Tibial nerve (tissue), 4 donors: ENCODE data around the gene TXLNA. TPM values are rescaled to one million over a fixed set of nuclear protein-coding genes. Genes with fewer than 3 reads are reported as not detected.

Experiments used
- DNase-seq, 2 donors: peaks; one replicate each; pipeline ENCODE4 v3.0.0-alpha.2; 2019; ENCODE audit warnings: low spot score in 2 of 2
- H3K27ac ChIP-seq, 4 donors: fragments of 200-600 bp; sonication (generic) in 3 of 4; one replicate each; pipeline ENCODE4 v1.5.1; 2017 to 2019; ENCODE audit warnings: mild to moderate bottlenecking in 1 of 4
- H3K27me3 ChIP-seq, 2 donors: fragments of 200-600 bp; sonication (generic) in 1 of 2; one replicate each; pipeline versions ENCODE4 v1.5.1 to v1.6.0; 2017 to 2019
- H3K36me3 ChIP-seq, 3 donors: fragments of 200-600 bp; sonication (generic); one replicate each; pipeline ENCODE4 v1.5.1; 2018 to 2019
- H3K4me1 ChIP-seq, 4 donors: fragments of 200-600 bp; sonication (generic) in 3 of 4; one replicate each; pipeline ENCODE4 v1.5.1; 2017 to 2019
- H3K4me3 ChIP-seq, 4 donors: fragments of 200-600 bp; sonication (generic) in 3 of 4; one replicate each; pipeline ENCODE4 v1.5.1; 2017 to 2019; ENCODE audit warnings: mild to moderate bottlenecking in 1 of 4, moderate library complexity in 1 of 4
- H3K9me3 ChIP-seq, 4 donors: fragments of 200-600 bp; sonication (generic) in 3 of 4; one replicate each; pipeline ENCODE4 v1.5.1; 2017 to 2019
- CTCF ChIP-seq, 5 experiments: fragments of 200-600 bp in 3 of 5; fragments of 450-650 bp in 2 of 5; sonication (generic) in 3 of 5; IDR thresholded peaks; one replicate each; pipeline ENCODE4 v1.5.1; 2016 to 2019; ENCODE audit warnings: antibody characterized with exemption in 5 of 5, mild to moderate bottlenecking in 3 of 5, moderate library complexity in 2 of 5
- EP300 ChIP-seq, 2 donors: sonication (generic); formaldehyde crosslinking; IDR thresholded peaks; one replicate each; pipeline ENCODE4 v1.6.1; 2017; ENCODE audit warnings: antibody characterized with exemption in 2 of 2, mild to moderate bottlenecking in 1 of 2
- POLR2A ChIP-seq, 2 donors: fragments of 450-650 bp; IDR thresholded peaks; one replicate each; pipeline ENCODE4 v1.6.1; 2017; ENCODE audit warnings: antibody characterized with exemption in 2 of 2, mild to moderate bottlenecking in 2 of 2, moderate library complexity in 2 of 2
- WGBS, 2 donors: methylation state at CpG; one replicate each; pipeline ENCODE4 v1.1.5; 2018; 5-methylcytosine and 5-hydroxymethylcytosine counted together
- total RNA-seq, 4 donors: library from RNA; depleted of rRNA; stranded (reverse); fragments of >200 nt; gene quantifications; one replicate each; pipeline ENCODE4 v1.1.0, GENCODE V29; 2016

TXLNA gene
- total RNA-seq, 4 donors from 2014 or later, result 41.4 to 52.0 (median 49.5) TPM

DNA sequence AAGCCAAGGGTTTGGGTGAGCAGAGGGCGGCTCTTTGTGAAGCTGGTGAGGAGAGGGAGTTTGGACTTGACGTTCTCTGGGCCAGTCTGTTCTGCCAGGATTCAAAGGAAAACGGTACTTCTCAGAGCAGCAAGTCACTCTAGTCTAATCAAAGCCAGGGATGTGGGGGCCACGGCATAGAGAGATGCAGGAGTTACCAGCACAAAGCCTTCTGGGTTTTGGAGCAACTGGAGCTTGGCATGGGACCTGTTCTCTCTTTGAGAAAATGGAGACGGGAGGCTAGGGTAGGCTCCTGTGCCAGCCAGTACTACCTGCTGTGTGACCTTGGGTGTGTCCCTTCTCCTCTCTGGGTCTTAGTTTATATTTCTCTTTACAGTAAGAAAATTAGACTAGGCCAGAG is 2.1 kb downstream of the TXLNA start:
- peak overlapping the region in 1 of 4 donors; percentile 77 for H3K4me3 ChIP-seq
- WGBS, 2 donors, result 71% methylated on average over 5 of the region's 5 CpGs
- no peak for TF ChIP-seq POLR2A (IDR thresholded peaks at IDR 0.05)
- TF ChIP-seq EP300 (IDR thresholded peaks at IDR 0.05), result no peak
- TF ChIP-seq CTCF (IDR thresholded peaks at IDR 0.05), result no peak

GRCh38 chr1:32182060-32182459 is 2.6 kb downstream of the TXLNA start:
- H3K4me1 ChIP-seq, result peaks cover 2 to 64% (median 28%) of the 10 kb centered on the region in 4 donors
- no peaks in the 10 kb centered on the region for H3K27me3 ChIP-seq
- DNase-seq, result no peak
- H3K4me3 ChIP-seq, result no peak overlapping the region
- peaks cover 0 to 54% (median 4%) of the 10 kb centered on the region in 3 donors for H3K36me3 ChIP-seq
- WGBS, 2 donors, result 71 to 75% methylated on average over 6 of the region's 6 CpGs
- no peaks in the 10 kb centered on the region for H3K9me3 ChIP-seq
- TF ChIP-seq POLR2A (IDR thresholded peaks at IDR 0.05) (no peak), CTCF (IDR thresholded peaks at IDR 0.05) (no peak), EP300 (IDR thresholded peaks at IDR 0.05) (no peak)
- H3K27ac ChIP-seq, result peak overlapping the region in 1 of 4 donors; percentile 96

More for the DNA sequence above, 2.1 kb downstream of the TXLNA start:
- peaks cover 0 to 49% (median 4%) of the 10 kb centered on the region in 3 donors for H3K36me3 ChIP-seq
- no peaks in the 10 kb centered on the region for H3K27me3 ChIP-seq
- H3K9me3 ChIP-seq, result no peaks in the 10 kb centered on the region
- H3K4me1 ChIP-seq, result peaks cover 2 to 62% (median 28%) of the 10 kb centered on the region in 4 donors
- H3K27ac ChIP-seq, result peak overlapping the region in 2 of 4 donors; percentile 96 to 97
- DNase-seq, result no peak

DNA sequence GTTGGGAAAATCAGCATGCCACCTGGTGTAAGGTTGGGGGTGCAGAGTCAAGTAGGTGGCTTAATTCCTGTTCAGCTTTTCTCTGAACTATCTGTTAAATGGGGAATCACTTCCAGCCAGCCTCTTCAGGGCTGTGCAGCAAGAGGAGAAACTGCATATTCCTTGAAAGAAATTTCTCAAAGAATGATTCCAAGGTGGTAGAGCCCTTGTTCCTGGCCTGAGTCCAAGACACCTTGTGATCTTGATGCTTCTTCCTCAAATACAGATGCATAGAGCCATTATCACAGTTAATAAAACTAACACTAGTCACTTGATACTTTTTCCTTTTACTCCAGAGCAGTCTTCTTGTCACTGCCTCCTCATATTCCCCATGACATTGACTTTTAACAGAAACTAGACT is 5.2 kb downstream of the TXLNA start:
- no peak for TF ChIP-seq EP300 (IDR thresholded peaks at IDR 0.05)
- no peak for TF ChIP-seq POLR2A (IDR thresholded peaks at IDR 0.05)
- no peak for TF ChIP-seq CTCF (IDR thresholded peaks at IDR 0.05)

GRCh38 chr1:32186077-32186476 is 6.6 kb downstream of the TXLNA start:
- WGBS, 2 donors, result 87 to 100% methylated on average over 2 of the region's 2 CpGs
- Histone ChIP-seq H3K9me3 (no peaks in the 10 kb centered on the region), H3K36me3 (peaks cover 16 to 93% (median 27%) of the 10 kb centered on the region in 3 donors), H3K4me3 (no peak overlapping the region), H3K27me3 (no peaks in the 10 kb centered on the region), H3K4me1 (peaks cover 0 to 50% (median 15%) of the 10 kb centered on the region in 4 donors), H3K27ac (no peak overlapping the region)
- DNase-seq, result no peak
- TF ChIP-seq POLR2A (IDR thresholded peaks at IDR 0.05) (no peak), EP300 (IDR thresholded peaks at IDR 0.05) (no peak), CTCF (IDR thresholded peaks at IDR 0.05) (no peak)

More for the DNA sequence above, 5.2 kb downstream of the TXLNA start:
- Histone ChIP-seq H3K36me3 (peaks cover 7 to 80% (median 16%) of the 10 kb centered on the region in 3 donors), H3K27me3 (no peaks in the 10 kb centered on the region), H3K4me3 (no peak overlapping the region), H3K4me1 (peaks cover 2 to 57% (median 23%) of the 10 kb centered on the region in 4 donors), H3K9me3 (no peaks in the 10 kb centered on the region), H3K27ac (peak overlapping the region in 1 of 4 donors; percentile 5)
- no peak for DNase-seq

DNA sequence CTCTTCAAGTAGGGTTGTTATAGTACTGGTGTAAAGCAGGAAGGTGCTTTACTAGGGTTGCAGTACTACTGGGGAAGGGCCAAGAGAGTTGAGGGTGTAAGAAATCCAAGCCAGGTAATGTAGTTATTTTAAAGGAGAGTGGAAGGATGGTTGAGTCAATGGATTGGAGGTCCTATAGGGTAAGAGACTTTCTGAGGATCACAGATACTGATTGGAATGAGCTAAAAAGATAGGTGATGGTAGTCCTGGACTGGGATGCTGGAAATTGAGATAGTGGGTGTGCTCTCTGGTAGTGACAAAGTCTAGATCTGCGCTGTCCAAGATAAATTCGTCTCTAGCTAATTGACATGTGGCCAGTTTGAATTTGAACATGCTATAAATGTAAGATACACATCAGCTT is 7.0 kb downstream of the TXLNA start:
- H3K4me1 ChIP-seq, result peaks cover 0 to 46% (median 11%) of the 10 kb centered on the region in 4 donors
- H3K4me3 ChIP-seq, result no peak overlapping the region
- TF ChIP-seq POLR2A (IDR thresholded peaks at IDR 0.05) (no peak), CTCF (IDR thresholded peaks at IDR 0.05) (no peak), EP300 (IDR thresholded peaks at IDR 0.05) (no peak)
- peaks cover 16 to 93% (median 24%) of the 10 kb centered on the region in 3 donors for H3K36me3 ChIP-seq
- 88 to 91% methylated on average over 2 of the region's 2 CpGs for WGBS, 2 donors
- no peaks in the 10 kb centered on the region for H3K27me3 ChIP-seq
- H3K9me3 ChIP-seq, result no peaks in the 10 kb centered on the region
- no peak for DNase-seq
- no peak overlapping the region for H3K27ac ChIP-seq
